HepG2 (cell line): Measurements from ENCODE around the gene ANXA9. TPM values are rescaled to one million over a fixed set of nuclear protein-coding genes. Genes with fewer than 3 reads are reported as not detected.

Experiments
- ARID5B ChIP-seq: IDR thresholded peaks from 2 replicates; pipeline ENCODE4 v1.4.0; 2020; ENCODE audit warnings: mild to moderate bottlenecking, missing genetic modification reagents
- FOXK1 ChIP-seq: sonication (generic); formaldehyde crosslinking; IDR thresholded peaks from 2 replicates; pipeline ENCODE4 v1.4.0; 2020; ENCODE audit warnings: low read depth, missing genetic modification reagents, borderline replicate concordance
- HNRNPL ChIP-seq: fragments of 200-400 bp; formaldehyde crosslinking; IDR thresholded peaks from 2 replicates; pipeline ENCODE4 v1.6.1; 2017; ENCODE audit warnings: mild to moderate bottlenecking, low read depth, low read length
- RFX5 ChIP-seq: IDR thresholded peaks from 2 replicates; pipeline ENCODE4 v1.6.1; 2011; ENCODE audit warnings: low read depth, low read length, improper control_type of control experiment
- SOX6 ChIP-seq, 2 experiments: fragments of 450-650 bp in 1 of 2; sonication (generic) in 1 of 2; formaldehyde crosslinking in 1 of 2; IDR thresholded peaks; 2 replicates each; pipeline versions ENCODE4 v1.4.0 to v1.6.1; 2017 to 2020; ENCODE audit warnings: antibody characterized with exemption in 1 of 2, mild to moderate bottlenecking in 1 of 2, missing genetic modification reagents in 1 of 2
- ZC3H4 ChIP-seq: sonication (generic); formaldehyde crosslinking; IDR thresholded peaks from 2 replicates; pipeline ENCODE4 v1.4.0; 2020; ENCODE audit warnings: missing genetic modification reagents, borderline replicate concordance
- ZGPAT ChIP-seq: IDR thresholded peaks from 2 replicates; pipeline ENCODE4 v1.6.1; 2016; ENCODE audit warnings: mild to moderate bottlenecking
- ZKSCAN8 ChIP-seq: IDR thresholded peaks from 2 replicates; pipeline ENCODE4 v1.6.1; 2016; ENCODE audit warnings: borderline replicate concordance, missing genetic modification reagents, missing compliant biosample characterization
- polyA plus RNA-seq, 8 experiments: library from polyadenylated mRNA; depleted of rRNA in 3 of 8; stranded (reverse) in 7 of 8; unstranded in 1 of 8; fragments of >200 nt; fragmentation: Illumina TruSeq in 4 of 8; extraction: Trizol in 4 of 8; gene quantifications; 2 replicates each; pipeline versions ENCODE4 v1.2.1 to v1.2.3, GENCODE V29; 2011 to 2016; ENCODE audit warnings: low read depth in 4 of 8, missing spikeins in 1 of 8, mixed read lengths in 1 of 8; ENCODE audit not compliant: insufficient read depth in 1 of 8
- total RNA-seq, 5 experiments: library from RNA; depleted of rRNA; stranded (reverse); fragments of >200 nt; fragmentation: Illumina TruSeq; extraction: Trizol; gene quantifications; 2 replicates each; pipeline ENCODE4 v1.2.3, GENCODE V29; 2016; ENCODE audit warnings: low read depth in 1 of 5
- TF ChIP-seq, protein P1 (sequence below): sonication (generic); formaldehyde crosslinking; IDR thresholded peaks from 2 replicates; pipeline ENCODE4 v1.4.0; 2020; ENCODE audit warnings: missing genetic modification reagents
- TF ChIP-seq, protein P2 (sequence below): sonication (generic); formaldehyde crosslinking; IDR thresholded peaks from 2 replicates; pipeline ENCODE4 v1.4.0; 2020; ENCODE audit warnings: missing genetic modification reagents
- TF ChIP-seq, protein P3 (sequence below): sonication (generic); formaldehyde crosslinking; conservative IDR thresholded peaks from 2 replicates; pipeline ENCODE4 v1.4.0; 2020; ENCODE audit warnings: missing genetic modification reagents
- TF ChIP-seq, protein P4 (sequence below): sonication (generic); formaldehyde crosslinking; IDR thresholded peaks from 2 replicates; pipeline ENCODE4 v1.4.0; 2020; ENCODE audit warnings: missing genetic modification reagents
- TF ChIP-seq, protein P5 (sequence below): sonication (generic); formaldehyde crosslinking; IDR thresholded peaks from 2 replicates; pipeline ENCODE4 v1.5.0; 2020; ENCODE audit warnings: mild to moderate bottlenecking, missing genetic modification reagents, borderline replicate concordance

The ANXA9 gene
- total and polyA plus RNA-seq, 2 of the 13 experiments (the other 11 are each of a cell fraction or from before 2014, with no cell fraction given): 13.3 to 23.9 TPM

DNA sequence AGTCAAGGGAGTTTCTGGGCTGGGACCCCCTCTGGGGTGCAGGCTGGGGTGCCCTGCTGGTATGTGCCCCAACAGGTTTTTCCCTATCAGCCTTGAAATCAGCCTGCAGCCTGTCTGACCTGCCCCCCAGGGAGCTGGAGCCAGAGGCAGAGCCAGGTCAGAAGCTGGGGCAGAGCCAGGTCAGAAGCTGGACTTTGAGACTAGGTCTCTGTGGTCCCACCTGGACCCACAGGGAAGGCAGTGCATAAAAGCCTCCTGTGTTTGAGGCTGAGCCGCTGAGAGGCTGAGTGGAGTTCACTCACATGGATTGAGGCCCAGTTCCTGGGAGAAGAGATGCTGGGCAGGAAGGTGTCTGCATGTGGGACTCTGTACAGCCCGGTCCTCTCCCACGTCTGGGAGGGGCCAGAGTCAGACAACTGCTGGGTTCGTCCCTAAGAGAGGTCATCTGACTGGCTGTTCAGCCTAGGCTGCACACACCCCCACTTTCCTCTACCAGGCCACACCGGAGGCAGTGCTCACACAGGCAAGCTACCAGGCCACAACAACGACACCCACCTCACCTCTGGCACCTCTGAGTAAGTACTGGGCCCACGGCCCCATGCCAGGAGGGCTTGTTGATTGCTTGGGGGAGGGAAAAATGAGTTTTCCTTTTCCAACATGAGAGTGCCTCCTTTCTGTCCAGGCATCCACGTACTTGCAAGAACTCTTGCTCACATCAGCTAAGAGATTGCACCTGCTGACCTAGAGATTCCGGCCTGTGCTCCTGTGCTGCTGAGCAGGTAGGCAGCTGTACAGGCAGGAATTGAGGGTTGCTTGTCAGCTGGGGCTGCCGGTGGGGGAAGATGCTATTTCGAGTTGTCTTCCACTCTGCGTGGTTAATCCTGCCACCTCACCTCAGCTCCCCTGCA, at the start of gene ANXA9 (continued):
- TF ChIP-seq FOXK1 (CRISPR knock-in tag): peak; percentile 40; the same call in 1 of the 2 replicates
- TF ChIP-seq ZGPAT: peak; percentile 61; the same call in 1 of the 2 replicates
- TF ChIP-seq, protein P1, sequence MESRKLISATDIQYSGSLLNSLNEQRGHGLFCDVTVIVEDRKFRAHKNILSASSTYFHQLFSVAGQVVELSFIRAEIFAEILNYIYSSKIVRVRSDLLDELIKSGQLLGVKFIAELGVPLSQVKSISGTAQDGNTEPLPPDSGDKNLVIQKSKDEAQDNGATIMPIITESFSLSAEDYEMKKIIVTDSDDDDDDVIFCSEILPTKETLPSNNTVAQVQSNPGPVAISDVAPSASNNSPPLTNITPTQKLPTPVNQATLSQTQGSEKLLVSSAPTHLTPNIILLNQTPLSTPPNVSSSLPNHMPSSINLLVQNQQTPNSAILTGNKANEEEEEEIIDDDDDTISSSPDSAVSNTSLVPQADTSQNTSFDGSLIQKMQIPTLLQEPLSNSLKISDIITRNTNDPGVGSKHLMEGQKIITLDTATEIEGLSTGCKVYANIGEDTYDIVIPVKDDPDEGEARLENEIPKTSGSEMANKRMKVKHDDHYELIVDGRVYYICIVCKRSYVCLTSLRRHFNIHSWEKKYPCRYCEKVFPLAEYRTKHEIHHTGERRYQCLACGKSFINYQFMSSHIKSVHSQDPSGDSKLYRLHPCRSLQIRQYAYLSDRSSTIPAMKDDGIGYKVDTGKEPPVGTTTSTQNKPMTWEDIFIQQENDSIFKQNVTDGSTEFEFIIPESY: no peak
- TF ChIP-seq SOX6 (IDR thresholded peaks at IDR 0.05): no peak
- TF ChIP-seq SOX6 (CRISPR knock-in tag; IDR thresholded peaks at IDR 0.05): peak; percentile 56
- TF ChIP-seq, protein P2, sequence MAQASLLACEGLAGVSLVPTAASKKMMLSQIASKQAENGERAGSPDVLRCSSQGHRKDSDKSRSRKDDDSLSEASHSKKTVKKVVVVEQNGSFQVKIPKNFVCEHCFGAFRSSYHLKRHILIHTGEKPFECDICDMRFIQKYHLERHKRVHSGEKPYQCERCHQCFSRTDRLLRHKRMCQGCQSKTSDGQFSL (CRISPR knock-in tag): peak; percentile 60; the same call in 1 of the 2 replicates
- TF ChIP-seq, protein P3, sequence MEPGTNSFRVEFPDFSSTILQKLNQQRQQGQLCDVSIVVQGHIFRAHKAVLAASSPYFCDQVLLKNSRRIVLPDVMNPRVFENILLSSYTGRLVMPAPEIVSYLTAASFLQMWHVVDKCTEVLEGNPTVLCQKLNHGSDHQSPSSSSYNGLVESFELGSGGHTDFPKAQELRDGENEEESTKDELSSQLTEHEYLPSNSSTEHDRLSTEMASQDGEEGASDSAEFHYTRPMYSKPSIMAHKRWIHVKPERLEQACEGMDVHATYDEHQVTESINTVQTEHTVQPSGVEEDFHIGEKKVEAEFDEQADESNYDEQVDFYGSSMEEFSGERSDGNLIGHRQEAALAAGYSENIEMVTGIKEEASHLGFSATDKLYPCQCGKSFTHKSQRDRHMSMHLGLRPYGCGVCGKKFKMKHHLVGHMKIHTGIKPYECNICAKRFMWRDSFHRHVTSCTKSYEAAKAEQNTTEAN (CRISPR knock-in tag): no peak; the same call in 1 of the 2 replicates
- TF ChIP-seq RFX5: no peak
- 0 out of 2 replicates have a peak, but pooled peaks have one; percentile 23 for TF ChIP-seq ZKSCAN8
- TF ChIP-seq HNRNPL: 0 out of 2 replicates have a peak, but pooled peaks have one; percentile 44
- TF ChIP-seq ARID5B (CRISPR knock-in tag): peak; percentile 74
- TF ChIP-seq, protein P4, sequence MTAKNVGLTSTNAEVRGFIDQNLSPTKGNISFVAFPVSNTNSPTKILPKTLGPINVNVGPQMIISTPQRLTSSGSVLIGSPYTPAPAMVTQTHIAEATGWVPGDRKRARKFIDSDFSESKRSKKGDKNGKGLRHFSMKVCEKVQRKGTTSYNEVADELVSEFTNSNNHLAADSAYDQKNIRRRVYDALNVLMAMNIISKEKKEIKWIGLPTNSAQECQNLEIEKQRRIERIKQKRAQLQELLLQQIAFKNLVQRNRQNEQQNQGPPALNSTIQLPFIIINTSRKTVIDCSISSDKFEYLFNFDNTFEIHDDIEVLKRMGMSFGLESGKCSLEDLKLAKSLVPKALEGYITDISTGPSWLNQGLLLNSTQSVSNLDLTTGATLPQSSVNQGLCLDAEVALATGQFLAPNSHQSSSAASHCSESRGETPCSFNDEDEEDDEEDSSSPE (CRISPR knock-in tag): peak; percentile 43
- TF ChIP-seq ZC3H4: 0 out of 2 replicates have a peak, but pooled peaks have one; percentile 59
- TF ChIP-seq, protein P5, sequence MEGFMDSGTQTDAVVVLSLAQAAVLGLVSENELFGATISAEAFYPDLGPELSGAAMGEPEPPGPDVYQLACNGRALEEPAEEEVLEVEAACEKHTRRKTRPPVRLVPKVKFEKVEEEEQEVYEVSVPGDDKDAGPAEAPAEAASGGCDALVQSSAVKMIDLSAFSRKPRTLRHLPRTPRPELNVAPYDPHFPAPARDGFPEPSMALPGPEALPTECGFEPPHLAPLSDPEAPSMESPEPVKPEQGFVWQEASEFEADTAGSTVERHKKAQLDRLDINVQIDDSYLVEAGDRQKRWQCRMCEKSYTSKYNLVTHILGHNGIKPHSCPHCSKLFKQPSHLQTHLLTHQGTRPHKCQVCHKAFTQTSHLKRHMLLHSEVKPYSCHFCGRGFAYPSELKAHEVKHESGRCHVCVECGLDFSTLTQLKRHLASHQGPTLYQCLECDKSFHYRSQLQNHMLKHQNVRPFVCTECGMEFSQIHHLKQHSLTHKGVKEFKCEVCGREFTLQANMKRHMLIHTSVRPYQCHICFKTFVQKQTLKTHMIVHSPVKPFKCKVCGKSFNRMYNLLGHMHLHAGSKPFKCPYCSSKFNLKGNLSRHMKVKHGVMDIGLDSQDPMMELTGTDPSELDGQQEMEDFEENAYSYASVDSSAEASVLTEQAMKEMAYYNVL (CRISPR knock-in tag): no peak
